Measurements from ENCODE around the gene HS3ST4.
"Not testable (repeated sequence)": the region's sequence is repeated elsewhere in the genome, so short reads cannot be mapped to it uniquely, and the experiment has no call there.

Gene HS3ST4

GRCh38 chr16:25734430-25735385 lies 42.9 kb downstream of the HS3ST4 start:
- DNase-seq, result no peak

DNA sequence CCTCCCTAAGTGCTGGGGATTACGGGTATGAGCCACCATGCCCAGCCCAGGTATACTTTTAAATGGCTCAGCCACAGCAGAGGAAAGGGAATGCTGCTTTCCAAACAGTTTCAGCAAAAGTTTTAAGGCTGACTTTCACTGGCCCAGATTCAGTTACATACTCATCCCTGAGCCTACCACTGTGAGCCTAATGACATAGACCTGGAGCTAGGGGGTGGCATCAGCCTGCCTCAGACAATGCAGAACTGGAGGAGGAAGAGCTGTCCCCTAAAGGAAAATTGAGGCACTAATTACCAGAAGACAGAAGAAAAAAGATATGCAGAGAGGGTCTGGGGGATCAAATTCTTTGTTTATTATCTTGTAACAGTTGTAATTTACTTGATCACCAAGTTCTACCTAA lies 43.9 kb downstream of the HS3ST4 start:
- no peak for DNase-seq

- DNase-seq, result no peak
Observed at GRCh38 chr16:25747160-25747758, 55.5 kb downstream of the HS3ST4 start.

- no peak for DNase-seq
Observed at GRCh38 chr16:25748092-25748654, 56.4 kb downstream of the HS3ST4 start.

DNA sequence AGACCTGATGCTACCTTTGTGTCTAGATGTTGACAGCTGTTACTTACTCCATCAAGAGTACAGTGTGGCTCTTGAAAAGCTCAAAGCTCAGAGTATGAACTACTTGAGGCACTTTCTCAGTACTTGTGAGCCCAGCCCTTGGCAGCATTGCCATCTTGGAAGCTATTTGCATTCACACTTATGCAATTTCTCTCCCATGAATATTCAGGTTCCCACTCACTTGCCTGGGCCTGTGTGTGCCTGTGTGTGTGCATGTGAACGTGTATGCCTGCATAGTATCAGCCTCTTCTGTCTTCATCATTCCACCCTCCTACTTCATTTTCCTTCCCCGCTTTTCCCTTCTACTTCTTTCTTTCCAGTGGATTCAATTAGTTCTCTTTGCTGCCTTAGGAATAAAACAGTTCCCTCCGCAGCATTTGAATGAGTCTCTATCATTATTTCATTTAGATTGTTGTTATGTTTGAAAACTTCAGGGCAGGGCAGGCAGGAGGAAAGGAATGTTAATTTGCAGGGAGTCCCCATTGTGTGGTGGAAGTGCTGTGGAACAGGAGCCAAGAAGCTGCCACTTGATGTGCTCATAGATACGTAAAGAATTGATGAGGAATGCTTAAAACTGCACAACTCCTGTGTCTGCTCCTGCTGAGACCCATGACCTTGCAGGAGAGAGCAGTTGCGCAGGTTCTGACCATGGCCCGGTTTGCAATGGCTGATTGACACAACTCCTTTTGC lies 58.9 kb downstream of the HS3ST4 start:
- DNase-seq, result no peak

GRCh38 chr16:25751230-25751835 lies 59.6 kb downstream of the HS3ST4 start:
- DNase-seq, result no peak

DNA sequence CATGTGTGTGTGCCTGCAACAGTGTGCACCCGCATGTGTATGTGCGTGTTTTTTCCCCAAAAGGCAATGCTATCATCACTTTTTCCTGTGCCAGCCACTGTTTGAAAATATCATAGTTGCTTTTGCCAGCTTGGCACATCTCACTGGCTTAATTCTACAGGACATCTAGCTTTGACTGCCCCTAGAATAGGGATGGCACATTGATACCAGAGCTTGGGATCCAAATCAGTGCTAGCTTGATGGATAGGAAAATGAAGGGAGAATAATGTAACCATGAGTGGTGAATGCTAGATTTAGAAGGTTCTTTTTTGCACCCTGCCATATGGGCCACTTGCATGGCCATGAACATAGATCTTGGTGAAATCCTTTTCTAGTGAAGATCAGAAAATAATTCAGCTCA lies 72.7 kb downstream of the HS3ST4 start:
- DNase-seq, result no peak

DNA sequence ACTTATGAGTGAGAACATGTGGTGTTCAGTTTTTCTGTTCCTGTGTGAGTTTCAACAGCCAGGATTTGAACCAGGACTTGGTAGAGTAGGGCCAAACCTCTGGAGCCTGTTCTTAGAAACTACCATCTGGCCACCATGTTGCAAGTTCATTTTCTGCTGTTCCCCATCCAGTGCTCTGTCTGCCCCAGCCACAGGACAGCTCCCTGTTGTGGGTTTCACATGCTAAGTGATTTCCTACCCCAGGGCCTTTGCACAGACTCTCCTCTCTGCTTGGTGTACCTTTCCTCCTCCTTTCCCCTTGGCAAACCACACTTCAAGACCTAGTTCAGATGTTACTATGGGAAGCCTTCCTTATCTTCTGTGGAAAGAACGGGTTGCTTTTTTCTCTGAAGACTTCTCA lies 79.5 kb downstream of the HS3ST4 start:
- DNase-seq, result no peak

GRCh38 chr16:25771812-25772568 lies 80.2 kb downstream of the HS3ST4 start:
- DNase-seq, result no peak

GRCh38 chr16:25776214-25776613 lies 84.5 kb downstream of the HS3ST4 start:
- DNase-seq, result not testable (repeated sequence)

DNA sequence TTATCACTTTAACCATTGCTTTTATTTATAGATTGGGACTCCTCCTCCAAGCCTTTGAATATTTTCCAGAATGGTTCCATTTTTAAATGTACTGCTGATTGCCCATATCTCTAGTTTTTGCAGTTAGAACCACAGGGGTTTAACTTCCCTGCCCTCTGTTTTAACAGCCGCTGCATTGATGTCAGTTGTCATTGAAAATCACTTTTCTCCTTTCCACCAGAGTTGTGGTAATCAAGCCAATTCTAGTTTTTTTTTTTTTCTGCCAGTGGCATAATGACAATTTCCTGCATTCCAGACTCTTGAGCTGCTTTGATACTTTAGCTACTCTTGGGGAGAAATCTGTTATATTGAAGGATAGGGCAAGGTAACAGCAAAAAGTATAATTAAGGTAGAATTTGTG lies 91.5 kb downstream of the HS3ST4 start:
- no peak for DNase-seq

DNA sequence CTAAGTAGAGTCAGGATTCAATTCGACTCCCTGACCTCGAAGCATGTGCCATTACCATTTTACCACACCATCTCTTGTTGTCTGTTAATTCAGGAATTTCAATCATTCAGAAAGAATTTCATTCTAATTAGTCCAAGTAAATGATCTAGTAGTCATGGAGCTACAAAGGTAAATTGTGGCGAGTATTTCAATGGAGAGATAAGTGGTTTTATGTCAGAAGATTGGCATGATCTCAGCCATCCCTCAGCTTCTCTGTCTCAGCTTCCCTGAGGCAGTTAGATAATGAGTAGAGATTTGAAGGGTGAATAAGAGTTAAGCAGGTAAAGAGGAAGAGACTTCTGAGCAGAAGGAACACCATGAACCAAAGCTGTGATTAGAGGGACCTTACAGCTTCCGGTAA lies 93.6 kb downstream of the HS3ST4 start:
- DNase-seq, result no peak

GRCh38 chr16:25786748-25787147 lies 95.0 kb downstream of the HS3ST4 start:
- DNase-seq, result no peak

DNA sequence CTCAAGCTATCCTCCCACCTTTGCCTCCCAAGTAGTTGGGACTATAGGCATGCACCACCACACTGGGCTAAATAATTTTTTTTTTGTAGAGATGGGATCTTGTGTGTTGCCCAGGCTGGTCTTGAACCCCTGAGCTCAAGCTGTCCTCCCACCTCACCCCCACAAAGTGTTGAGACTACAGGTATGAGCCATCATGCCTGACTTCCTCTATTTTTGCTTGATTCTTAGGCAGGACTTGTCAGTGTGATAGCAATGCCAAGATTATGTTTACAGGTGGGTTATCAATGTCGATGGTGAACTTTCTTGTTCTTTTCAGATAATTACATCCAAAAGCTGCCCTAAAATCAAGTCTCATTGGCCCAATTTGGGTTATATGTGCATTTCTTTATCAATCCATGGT lies 96.9 kb downstream of the HS3ST4 start:
- DNase-seq, result no peak

GRCh38 chr16:25796239-25796638 lies 104.5 kb downstream of the HS3ST4 start:
- DNase-seq, result no peak

- no peak for DNase-seq
Observed at GRCh38 chr16:25798065-25798464, 106.3 kb downstream of the HS3ST4 start.

GRCh38 chr16:25799816-25800215 lies 108.1 kb downstream of the HS3ST4 start:
- no peak for DNase-seq

DNA sequence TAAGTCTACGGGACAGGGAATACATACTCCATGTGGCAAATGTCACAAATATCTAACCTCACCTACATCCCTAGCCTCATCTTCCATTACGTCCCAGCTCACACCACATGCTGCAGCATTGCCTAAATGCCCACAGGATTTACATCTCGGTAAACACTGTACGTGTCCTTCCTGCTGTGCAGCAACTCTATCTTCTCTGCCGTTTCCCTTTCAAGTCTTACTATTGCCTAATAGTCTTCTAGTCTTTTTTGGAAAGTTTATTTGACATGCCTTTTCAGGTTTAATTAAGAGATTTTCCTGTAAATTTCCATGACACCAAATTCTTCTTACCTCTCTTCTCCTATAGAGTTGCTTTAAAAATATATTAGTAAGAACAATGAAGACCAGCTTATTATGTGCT lies 120.5 kb downstream of the HS3ST4 start:
- DNase-seq, result no peak

DNA sequence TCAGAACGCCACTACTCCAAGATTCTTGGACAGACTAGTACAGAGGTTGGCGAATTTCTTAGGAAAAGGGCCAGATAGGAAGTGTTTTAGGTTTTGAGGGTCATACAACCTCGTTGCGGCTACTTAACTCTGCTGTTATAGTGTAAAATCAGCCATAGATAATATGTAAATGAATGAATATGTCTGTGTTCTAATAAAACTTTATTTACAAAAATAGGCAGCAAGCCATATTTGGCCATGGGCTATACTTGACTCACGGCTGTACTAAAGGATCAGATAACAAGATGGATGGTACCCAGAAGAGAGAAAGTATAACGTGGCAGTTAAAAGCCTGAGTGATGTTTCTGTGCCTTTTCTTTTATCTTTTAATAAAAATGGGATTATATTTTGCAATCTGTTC lies 125.5 kb downstream of the HS3ST4 start:
- no peak for DNase-seq

- DNase-seq, result no peak
Observed at GRCh38 chr16:25817876-25818275, 126.1 kb downstream of the HS3ST4 start.

DNA sequence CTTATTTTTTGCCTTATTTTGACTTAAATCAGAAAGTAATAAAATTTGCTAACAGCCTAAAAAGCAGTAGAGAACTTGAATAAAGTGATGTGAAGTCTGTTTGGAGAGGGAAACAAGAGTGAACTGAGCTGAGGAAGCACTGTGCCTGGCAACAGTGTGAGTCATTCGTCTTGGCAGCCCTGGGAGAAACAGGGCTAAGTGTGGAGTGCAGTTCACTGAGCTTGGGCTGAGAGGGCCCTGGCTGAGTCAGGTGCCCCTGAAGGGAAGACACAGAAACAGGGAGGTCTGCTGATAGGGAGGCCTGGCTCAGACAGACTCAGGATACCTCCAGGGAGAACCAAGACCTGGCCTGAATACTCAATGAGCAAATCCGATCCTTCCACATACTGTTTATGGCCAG lies 132.1 kb downstream of the HS3ST4 start:
- DNase-seq, result no peak

DNA sequence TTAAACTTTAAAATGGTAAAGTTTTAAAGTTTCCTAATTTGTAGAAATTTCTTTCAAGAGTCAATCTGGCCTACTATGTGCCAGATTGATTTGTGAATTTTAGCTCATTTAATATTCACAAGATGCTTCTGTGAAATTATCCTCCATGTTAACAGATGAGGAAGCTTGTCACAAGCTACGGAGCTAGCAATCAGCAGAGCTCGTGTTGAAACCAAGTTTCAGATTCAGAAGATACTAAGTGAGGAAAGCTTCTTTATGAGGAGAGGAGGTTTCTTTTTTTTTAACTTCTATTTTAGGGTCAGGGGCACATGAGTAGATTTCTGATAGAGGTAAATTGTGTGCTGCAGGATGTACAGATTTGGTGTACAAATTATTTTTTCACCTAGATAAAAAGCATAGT lies 135.9 kb downstream of the HS3ST4 start:
- no peak for DNase-seq
